Measurements from ENCODE around the gene TMEM143.

DNA sequence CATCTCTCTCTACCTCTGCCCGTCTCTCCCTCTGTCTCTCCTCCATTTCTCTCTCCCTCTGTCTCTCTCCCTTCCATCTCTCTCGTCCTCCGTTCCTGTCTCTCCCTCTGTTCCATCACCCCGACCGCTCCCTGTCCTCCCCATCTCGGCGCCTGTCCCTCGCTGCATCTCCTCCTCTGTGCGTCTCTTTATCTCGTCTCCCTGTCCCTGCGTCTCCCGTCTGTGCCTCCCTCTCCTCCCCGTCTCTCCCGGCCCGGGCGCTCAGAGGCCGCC lies 34.3 kb upstream of the TMEM143 start:
- TF ChIP-seq EGR1 (IDR thresholded peaks at IDR 0.05) (no peak), RAD21 (IDR thresholded peaks at IDR 0.05; ENCODE audit: low read depth) (no peak), CEBPB (IDR thresholded peaks at IDR 0.05) (no peak), NFIC (IDR thresholded peaks at IDR 0.05) (no peak), YY1 (IDR thresholded peaks at IDR 0.05; ENCODE audit: low read depth) (no peak), ZBTB7A (IDR thresholded peaks at IDR 0.05; ENCODE audit: low read depth) (no peak), TCF12 (IDR thresholded peaks at IDR 0.05; ENCODE audit: low read depth) (no peak)
- TF ChIP-seq, protein P1, sequence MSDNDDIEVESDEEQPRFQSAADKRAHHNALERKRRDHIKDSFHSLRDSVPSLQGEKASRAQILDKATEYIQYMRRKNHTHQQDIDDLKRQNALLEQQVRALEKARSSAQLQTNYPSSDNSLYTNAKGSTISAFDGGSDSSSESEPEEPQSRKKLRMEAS (IDR thresholded peaks at IDR 0.05): no peak
- TF ChIP-seq, protein P2, sequence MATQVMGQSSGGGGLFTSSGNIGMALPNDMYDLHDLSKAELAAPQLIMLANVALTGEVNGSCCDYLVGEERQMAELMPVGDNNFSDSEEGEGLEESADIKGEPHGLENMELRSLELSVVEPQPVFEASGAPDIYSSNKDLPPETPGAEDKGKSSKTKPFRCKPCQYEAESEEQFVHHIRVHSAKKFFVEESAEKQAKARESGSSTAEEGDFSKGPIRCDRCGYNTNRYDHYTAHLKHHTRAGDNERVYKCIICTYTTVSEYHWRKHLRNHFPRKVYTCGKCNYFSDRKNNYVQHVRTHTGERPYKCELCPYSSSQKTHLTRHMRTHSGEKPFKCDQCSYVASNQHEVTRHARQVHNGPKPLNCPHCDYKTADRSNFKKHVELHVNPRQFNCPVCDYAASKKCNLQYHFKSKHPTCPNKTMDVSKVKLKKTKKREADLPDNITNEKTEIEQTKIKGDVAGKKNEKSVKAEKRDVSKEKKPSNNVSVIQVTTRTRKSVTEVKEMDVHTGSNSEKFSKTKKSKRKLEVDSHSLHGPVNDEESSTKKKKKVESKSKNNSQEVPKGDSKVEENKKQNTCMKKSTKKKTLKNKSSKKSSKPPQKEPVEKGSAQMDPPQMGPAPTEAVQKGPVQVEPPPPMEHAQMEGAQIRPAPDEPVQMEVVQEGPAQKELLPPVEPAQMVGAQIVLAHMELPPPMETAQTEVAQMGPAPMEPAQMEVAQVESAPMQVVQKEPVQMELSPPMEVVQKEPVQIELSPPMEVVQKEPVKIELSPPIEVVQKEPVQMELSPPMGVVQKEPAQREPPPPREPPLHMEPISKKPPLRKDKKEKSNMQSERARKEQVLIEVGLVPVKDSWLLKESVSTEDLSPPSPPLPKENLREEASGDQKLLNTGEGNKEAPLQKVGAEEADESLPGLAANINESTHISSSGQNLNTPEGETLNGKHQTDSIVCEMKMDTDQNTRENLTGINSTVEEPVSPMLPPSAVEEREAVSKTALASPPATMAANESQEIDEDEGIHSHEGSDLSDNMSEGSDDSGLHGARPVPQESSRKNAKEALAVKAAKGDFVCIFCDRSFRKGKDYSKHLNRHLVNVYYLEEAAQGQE (IDR thresholded peaks at IDR 0.05; ENCODE audit: low read depth): no peak

Measured in Ishikawa (cell line).